WERI-Rb-1 (cell line): ENCODE data around the gene MEP1B.
"Not testable (repeated sequence)": the region's sequence is repeated elsewhere in the genome, so short reads cannot be mapped to it uniquely, and the experiment has no call there.

Source experiments
- DNase-seq: peaks from one replicate; pipeline ENCODE4 v3.0.0-alpha.2; 2020
- H3K27ac ChIP-seq: fragments of 250-450 bp; sonication (Bioruptor Pico); 2 replicates; pipeline ENCODE4 v1.5.1; 2020; ENCODE audit warnings: mild to moderate bottlenecking, moderate library complexity
- H3K27me3 ChIP-seq: fragments of 250-450 bp; sonication (Bioruptor Pico); 2 replicates; pipeline ENCODE4 v1.5.1; 2021; ENCODE audit warnings: mild to moderate bottlenecking, low read depth, moderate library complexity; ENCODE audit not compliant: insufficient read depth, severe bottlenecking
- H3K36me3 ChIP-seq: fragments of 250-450 bp; sonication (Bioruptor Pico); 2 replicates; pipeline ENCODE4 v1.5.1; 2020; ENCODE audit warnings: mild to moderate bottlenecking, moderate library complexity
- H3K4me3 ChIP-seq: 2 replicates; pipeline ENCODE4 v1.5.1; 2011; ENCODE audit warnings: low read depth, mild to moderate bottlenecking, control low read depth, low read length
- H3K9me3 ChIP-seq: fragments of 250-450 bp; sonication (Bioruptor Pico); 2 replicates; pipeline ENCODE4 v1.5.1; 2021; ENCODE audit warnings: mild to moderate bottlenecking, moderate library complexity; ENCODE audit not compliant: severe bottlenecking
- TF ChIP-seq, protein P1 (sequence below): IDR thresholded peaks from 2 replicates; pipeline ENCODE4 v1.5.1; 2011; ENCODE audit warnings: low read depth, mild to moderate bottlenecking, control low read depth, inconsistent platforms, low read length

Gene MEP1B

GRCh38 chr18:32158108-32158624 is 31.7 kb upstream of the MEP1B start:
- no peak overlapping the region for H3K4me3 ChIP-seq
- H3K27me3 ChIP-seq, result peaks cover 38% of the 10 kb centered on the region
- no peak overlapping the region for H3K27ac ChIP-seq
- TF ChIP-seq, protein P1, sequence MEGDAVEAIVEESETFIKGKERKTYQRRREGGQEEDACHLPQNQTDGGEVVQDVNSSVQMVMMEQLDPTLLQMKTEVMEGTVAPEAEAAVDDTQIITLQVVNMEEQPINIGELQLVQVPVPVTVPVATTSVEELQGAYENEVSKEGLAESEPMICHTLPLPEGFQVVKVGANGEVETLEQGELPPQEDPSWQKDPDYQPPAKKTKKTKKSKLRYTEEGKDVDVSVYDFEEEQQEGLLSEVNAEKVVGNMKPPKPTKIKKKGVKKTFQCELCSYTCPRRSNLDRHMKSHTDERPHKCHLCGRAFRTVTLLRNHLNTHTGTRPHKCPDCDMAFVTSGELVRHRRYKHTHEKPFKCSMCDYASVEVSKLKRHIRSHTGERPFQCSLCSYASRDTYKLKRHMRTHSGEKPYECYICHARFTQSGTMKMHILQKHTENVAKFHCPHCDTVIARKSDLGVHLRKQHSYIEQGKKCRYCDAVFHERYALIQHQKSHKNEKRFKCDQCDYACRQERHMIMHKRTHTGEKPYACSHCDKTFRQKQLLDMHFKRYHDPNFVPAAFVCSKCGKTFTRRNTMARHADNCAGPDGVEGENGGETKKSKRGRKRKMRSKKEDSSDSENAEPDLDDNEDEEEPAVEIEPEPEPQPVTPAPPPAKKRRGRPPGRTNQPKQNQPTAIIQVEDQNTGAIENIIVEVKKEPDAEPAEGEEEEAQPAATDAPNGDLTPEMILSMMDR, result peak; percentile 87
- no peaks in the 10 kb centered on the region for H3K9me3 ChIP-seq
- DNase-seq, result peak; percentile 73
- H3K36me3 ChIP-seq, result no peaks in the 10 kb centered on the region

DNA sequence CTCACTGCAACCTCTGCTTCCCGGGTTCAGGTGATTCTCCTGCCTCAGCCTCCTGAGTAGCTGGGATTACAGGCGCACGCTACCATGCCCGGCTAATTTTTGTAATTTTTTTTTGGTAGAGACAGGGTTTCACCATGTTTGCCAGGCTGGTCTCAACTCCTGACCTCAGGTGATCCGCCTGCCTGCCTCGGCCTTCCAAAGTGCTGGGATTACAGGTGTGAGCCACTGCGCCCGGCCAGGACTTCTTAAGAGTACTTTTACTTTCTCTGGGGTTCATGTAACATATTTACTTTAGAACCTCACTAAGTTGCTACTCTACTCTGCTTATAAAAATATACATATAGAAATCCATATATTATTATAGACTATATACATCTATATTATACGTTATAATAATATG is 31.2 kb upstream of the MEP1B start:
- not testable (repeated sequence) for H3K36me3 ChIP-seq
- peaks cover 38% of the 10 kb centered on the region for H3K27me3 ChIP-seq

DNA sequence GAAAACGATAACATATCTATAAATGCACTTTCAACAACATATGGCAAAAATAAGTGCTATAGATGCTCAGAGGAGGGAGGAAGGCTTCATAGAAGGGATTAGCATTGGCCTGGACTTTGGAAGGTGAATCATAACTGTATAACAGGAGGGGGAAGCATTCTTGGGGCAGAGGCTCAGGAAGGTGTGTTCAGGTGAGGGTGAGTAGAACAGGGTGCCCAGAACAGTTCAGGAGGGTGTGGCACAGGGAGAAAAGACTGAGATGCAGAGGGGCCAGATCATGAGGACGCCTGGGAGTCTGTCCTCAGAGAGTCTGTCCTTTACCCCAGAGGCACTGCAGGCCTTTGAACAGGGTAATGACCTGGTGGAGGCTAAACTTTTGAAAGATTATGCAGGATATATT is 29.3 kb upstream of the MEP1B start:
- Histone ChIP-seq H3K4me3 (no peak overlapping the region), H3K36me3 (no peaks in the 10 kb centered on the region), H3K27ac (no peak overlapping the region), H3K27me3 (peaks cover 38% of the 10 kb centered on the region), H3K9me3 (no peaks in the 10 kb centered on the region)
- TF ChIP-seq, protein P1, result no peak
- DNase-seq, result no peak

More for the DNA sequence above, 31.2 kb upstream of the MEP1B start:
- not testable (repeated sequence) for H3K4me3 ChIP-seq, H3K27ac ChIP-seq, DNase-seq, H3K9me3 ChIP-seq

DNA sequence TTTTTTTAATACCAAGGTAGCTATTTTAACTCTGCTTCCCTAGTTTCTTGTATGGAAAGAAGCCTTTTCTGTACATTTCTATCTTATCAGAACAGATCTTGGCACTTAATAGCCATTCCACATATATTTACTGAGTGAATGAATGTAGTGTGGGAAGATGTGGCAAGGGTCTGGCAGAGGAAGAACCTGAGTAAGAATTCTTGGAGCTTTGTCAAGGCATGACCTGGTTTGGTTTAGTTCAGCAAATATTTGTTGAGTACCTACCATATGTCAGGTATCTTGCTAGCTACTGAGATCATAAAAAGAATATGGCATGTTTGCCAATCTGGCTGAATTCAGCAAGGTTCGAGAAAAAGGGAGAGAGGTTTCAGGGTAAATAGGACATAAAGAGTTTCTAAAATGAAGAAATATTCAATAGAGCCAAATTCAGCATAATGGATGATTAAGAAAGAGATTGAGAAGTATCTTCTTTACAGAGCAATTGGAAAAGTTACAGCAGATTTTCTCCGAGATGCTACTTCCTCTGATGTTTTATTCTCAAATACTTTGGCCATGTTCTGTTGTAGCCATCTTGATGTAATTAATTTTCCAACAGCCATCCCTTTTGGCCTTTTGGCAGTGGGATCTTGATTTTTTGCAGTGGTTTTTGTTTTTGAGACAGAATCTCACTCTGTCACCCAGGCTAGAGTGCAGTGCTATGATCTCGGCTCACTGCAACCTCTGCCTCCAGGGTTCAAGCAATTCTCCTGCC is 21.7 kb upstream of the MEP1B start:
- TF ChIP-seq, protein P1, result no peak
- H3K36me3 ChIP-seq, result no peaks in the 10 kb centered on the region
- no peak overlapping the region for H3K4me3 ChIP-seq
- peaks cover 2% of the 10 kb centered on the region for H3K27me3 ChIP-seq
- DNase-seq, result no peak
- H3K9me3 ChIP-seq, result no peaks in the 10 kb centered on the region
- H3K27ac ChIP-seq, result no peak overlapping the region

- DNase-seq, result no peak
- no peak overlapping the region for H3K4me3 ChIP-seq
- no peak overlapping the region for H3K27ac ChIP-seq
- no peaks in the 10 kb centered on the region for H3K9me3 ChIP-seq
- no peaks in the 10 kb centered on the region for H3K27me3 ChIP-seq
- no peaks in the 10 kb centered on the region for H3K36me3 ChIP-seq
- TF ChIP-seq, protein P1, result no peak
Observed at GRCh38 chr18:32173654-32174053, 16.2 kb upstream of the MEP1B start.

DNA sequence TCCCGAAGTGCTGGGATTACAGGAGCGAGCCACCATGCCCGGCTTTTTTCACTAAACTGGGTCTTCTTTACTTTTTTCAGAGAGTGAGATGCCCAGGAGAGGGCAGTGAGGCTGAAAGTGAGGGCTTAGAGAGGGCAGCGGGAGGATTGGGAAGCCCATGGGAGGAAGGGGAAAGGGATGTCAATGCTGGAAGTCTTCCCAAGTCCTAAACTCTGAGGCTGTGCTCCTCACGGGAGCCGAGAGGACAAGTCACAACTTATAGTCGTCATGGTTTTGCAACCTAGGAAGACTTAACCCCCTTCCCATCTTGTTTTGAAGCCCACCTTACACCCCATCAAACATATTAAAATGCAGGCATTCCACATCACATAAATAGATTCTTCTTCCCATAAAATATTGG is 15.1 kb upstream of the MEP1B start:
- DNase-seq, result no peak
- H3K4me3 ChIP-seq, result no peak overlapping the region
- TF ChIP-seq, protein P1, result no peak
- no peaks in the 10 kb centered on the region for H3K9me3 ChIP-seq
- no peaks in the 10 kb centered on the region for H3K36me3 ChIP-seq
- H3K27me3 ChIP-seq, result no peaks in the 10 kb centered on the region
- no peak overlapping the region for H3K27ac ChIP-seq
